ENCODE results near the gene ACOT9.
"Not testable (repeated sequence)": the region's sequence is repeated elsewhere in the genome, so short reads cannot be mapped to it uniquely, and the experiment has no call there.

The ACOT9 gene

DNA sequence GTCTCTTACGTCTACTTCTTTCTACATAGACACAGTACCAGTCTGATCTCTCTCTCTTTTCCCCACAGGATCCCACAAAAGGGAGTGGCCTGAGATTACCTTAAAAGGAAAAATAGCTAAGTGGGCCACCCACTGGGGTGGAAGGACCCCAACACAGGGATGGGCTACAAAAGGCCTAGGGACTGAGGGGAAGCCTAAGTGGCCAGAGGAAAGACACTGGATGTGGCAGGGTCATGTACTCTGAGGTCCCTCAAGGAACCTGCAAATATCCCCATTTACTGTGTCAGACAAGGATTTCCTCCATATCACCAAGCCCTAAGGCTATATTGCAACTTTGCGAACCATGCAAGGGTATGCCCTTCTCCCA, 82.3 kb downstream of the ACOT9 start:
- no peak for DNase-seq (ENCODE audit: low read depth)
- TF ChIP-seq, protein P1, sequence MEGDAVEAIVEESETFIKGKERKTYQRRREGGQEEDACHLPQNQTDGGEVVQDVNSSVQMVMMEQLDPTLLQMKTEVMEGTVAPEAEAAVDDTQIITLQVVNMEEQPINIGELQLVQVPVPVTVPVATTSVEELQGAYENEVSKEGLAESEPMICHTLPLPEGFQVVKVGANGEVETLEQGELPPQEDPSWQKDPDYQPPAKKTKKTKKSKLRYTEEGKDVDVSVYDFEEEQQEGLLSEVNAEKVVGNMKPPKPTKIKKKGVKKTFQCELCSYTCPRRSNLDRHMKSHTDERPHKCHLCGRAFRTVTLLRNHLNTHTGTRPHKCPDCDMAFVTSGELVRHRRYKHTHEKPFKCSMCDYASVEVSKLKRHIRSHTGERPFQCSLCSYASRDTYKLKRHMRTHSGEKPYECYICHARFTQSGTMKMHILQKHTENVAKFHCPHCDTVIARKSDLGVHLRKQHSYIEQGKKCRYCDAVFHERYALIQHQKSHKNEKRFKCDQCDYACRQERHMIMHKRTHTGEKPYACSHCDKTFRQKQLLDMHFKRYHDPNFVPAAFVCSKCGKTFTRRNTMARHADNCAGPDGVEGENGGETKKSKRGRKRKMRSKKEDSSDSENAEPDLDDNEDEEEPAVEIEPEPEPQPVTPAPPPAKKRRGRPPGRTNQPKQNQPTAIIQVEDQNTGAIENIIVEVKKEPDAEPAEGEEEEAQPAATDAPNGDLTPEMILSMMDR (IDR thresholded peaks at IDR 0.05; ENCODE audit: low read depth, low read length, missing control alignments), result no peak
- H3K4me3 ChIP-seq (ENCODE audit: low read depth, low read length), result no peak overlapping the region

DNA sequence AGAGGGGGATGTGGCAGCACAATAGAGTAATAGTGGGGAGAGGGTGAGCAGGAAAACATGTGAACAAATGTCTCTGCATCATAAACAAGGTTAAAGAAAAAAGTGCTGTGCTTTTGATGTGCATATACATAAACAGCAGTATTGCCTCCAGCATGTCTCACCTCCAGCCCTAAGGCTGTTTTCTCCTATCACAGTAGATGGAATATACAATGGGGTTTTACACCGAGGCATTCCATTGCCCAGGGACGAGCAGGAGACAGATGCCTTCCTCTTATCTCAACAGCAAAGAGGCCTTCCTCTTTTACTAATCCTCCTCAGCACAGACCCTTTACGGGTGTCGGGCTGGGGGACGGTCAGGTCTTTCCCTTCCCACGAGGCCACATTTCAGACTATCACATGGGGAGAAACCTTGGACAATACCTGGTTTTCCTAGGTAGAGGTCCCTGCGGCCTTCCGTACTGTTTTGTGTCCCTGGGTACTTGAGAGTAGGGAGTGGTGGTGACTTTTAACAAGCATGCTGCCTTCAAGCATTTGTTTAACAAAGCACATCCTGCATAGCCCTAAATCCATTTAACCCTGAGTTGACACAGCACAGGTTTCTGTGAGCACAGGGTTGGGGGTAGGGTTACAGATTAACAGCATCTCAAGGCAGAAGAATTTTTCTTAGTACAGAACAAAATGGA, 82.9 kb downstream of the ACOT9 start:
- DNase-seq (ENCODE audit: low read depth); H3K4me3 ChIP-seq (ENCODE audit: low read depth, low read length): not testable (repeated sequence)

DNA sequence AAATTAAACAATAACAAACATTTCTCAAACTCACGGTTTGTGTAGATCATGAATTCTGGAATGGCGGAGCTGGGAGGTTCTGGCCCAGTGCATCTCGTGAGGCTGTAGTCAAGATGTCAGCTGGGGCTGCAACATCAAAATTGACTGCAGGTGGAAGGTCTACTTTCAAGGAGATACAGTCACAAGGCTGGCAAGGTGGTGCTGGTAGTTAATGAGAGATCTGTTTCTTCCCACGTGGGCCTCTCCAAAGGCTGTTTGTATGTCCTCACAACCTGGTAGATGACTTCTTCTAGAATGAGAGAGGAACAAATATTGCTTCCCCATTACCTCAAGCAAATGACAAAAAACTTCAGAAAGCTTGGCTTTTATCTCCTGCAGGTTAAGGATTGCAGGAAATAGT, 83.7 kb downstream of the ACOT9 start:
- no peak overlapping the region for H3K4me3 ChIP-seq (ENCODE audit: low read depth, low read length)
- TF ChIP-seq, protein P1 (IDR thresholded peaks at IDR 0.05; ENCODE audit: low read depth, low read length, missing control alignments), result no peak
- no peak for DNase-seq (ENCODE audit: low read depth)

DNA sequence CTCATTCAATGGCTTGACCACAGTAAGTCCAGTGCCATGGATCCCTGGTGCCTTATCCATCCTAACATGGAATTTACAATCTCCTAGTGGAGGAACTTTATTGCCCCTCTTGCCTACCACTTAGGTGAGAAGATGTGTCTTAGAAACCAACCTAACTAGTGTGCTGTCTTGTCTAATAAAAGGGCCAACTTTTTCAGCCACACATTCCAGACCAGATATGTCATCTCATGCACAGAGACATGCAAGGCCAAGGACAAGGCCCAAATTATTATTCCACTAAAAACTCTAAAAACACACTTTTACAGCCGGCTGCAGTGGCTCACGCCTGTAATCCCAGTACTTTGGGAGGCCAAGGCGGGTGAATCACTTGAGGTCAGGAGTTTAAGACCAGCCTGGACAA, 86.4 kb downstream of the ACOT9 start:
- no peak for DNase-seq (ENCODE audit: low read depth)
- TF ChIP-seq, protein P1 (IDR thresholded peaks at IDR 0.05; ENCODE audit: low read depth, low read length, missing control alignments), result no peak
- H3K4me3 ChIP-seq (ENCODE audit: low read depth, low read length), result no peak overlapping the region

DNA sequence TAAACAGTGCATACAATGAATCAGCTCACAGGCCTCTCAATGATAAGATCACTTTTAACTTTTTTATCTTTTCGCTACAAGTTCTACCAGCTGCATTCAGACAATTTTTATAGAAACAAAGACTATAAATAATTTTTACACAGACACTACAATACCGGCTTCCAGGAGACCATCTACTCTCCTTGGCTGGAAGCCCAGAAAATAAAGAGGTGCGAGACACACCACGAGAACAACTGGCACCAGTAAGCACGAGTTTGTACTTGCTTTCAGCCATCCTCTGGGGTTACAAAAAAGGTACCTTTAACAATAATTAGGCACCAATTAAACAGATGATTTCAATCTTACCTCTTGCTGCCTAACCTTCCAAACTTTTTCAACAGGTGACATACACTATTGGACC, 87.0 kb downstream of the ACOT9 start:
- no peak for DNase-seq (ENCODE audit: low read depth)
- H3K4me3 ChIP-seq (ENCODE audit: low read depth, low read length), result no peak overlapping the region
- TF ChIP-seq, protein P1 (IDR thresholded peaks at IDR 0.05; ENCODE audit: low read depth, low read length, missing control alignments), result no peak
